Neural cell (in vitro differentiated cells): ENCODE measurements around the gene NELL2. TPM values are rescaled to one million over a fixed set of nuclear protein-coding genes. Genes with fewer than 3 reads are reported as not detected.
A peak's percentile ranks its signal among the peaks of the same experiment; 100 is the strongest.

Experiments
- H2AFZ ChIP-seq: fragments of 200-600, 300-800 bp; sonication (generic), shearing (Covaris generic); 2 replicates; pipeline ENCODE4 v1.6.0; 2014; ENCODE audit warnings: low read depth, mild to moderate bottlenecking, antibody characterized with exemption, low read length, moderate library complexity
- H3F3A ChIP-seq: fragments of 200-600 bp; shearing (Covaris generic); 2 replicates; pipeline ENCODE4 v1.6.1; 2016; ENCODE audit warnings: mild to moderate bottlenecking, moderate library complexity, mixed read lengths, antibody characterized with exemption, low read length; ENCODE audit not compliant: insufficient read depth, poor library complexity, severe bottlenecking
- H3K27ac ChIP-seq: fragments of 200-600, 300-800 bp; sonication (generic), shearing (Covaris generic); 2 replicates; pipeline ENCODE4 v1.5.1; 2014; ENCODE audit warnings: mild to moderate bottlenecking, low read length, moderate library complexity
- H3K27me3 ChIP-seq: fragments of 300-800, 200-600 bp; sonication (generic), shearing (Covaris generic); 2 replicates; pipeline ENCODE4 v1.6.0; 2014; ENCODE audit warnings: mild to moderate bottlenecking, low read depth, low read length, moderate library complexity; ENCODE audit not compliant: insufficient read depth
- H3K36me3 ChIP-seq: fragments of 300-800, 200-600 bp; sonication (generic), shearing (Covaris generic); 2 replicates; pipeline ENCODE4 v1.5.1; 2014; ENCODE audit warnings: mild to moderate bottlenecking, antibody characterized with exemption, low read length, moderate library complexity; ENCODE audit not compliant: insufficient read depth
- H3K4me2 ChIP-seq: fragments of 300-800, 200-600 bp; sonication (generic), shearing (Covaris generic); 2 replicates; pipeline ENCODE4 v1.6.0; 2014; ENCODE audit warnings: mild to moderate bottlenecking, low read length
- H3K4me3 ChIP-seq: fragments of 300-800, 200-600 bp; sonication (generic), shearing (Covaris generic); 2 replicates; pipeline ENCODE4 v1.5.1; 2014; ENCODE audit warnings: mild to moderate bottlenecking, low read length, moderate library complexity
- H3K79me2 ChIP-seq: fragments of 200-600 bp; shearing (Covaris generic); replicated peaks from 2 replicates; pipeline ENCODE4 v1.6.0; 2014; ENCODE audit warnings: mild to moderate bottlenecking, low read length, moderate library complexity; ENCODE audit not compliant: insufficient read depth
- H3K9ac ChIP-seq: fragments of 300-800, 200-600 bp; sonication (generic), shearing (Covaris generic); 2 replicates; pipeline ENCODE4 v1.6.1; 2016; ENCODE audit warnings: mild to moderate bottlenecking, low read length, mixed read lengths
- H3K9me2 ChIP-seq: fragments of 200-600 bp; shearing (Covaris generic); 2 replicates; pipeline ENCODE4 v1.6.1; 2016; ENCODE audit warnings: mild to moderate bottlenecking, low read length, mixed read lengths; ENCODE audit not compliant: insufficient read depth
- H3K9me3 ChIP-seq: fragments of 200-600, 300-800 bp; sonication (generic), shearing (Covaris generic); 2 replicates; pipeline ENCODE4 v1.6.1; 2016; ENCODE audit warnings: mild to moderate bottlenecking, mixed run types, low read length, moderate library complexity, mixed read lengths
- H4K20me1 ChIP-seq: fragments of 200-600 bp; shearing (Covaris generic); 2 replicates; pipeline ENCODE4 v1.6.1; 2016; ENCODE audit warnings: mild to moderate bottlenecking, mixed run types; ENCODE audit not compliant: insufficient read depth
- CTCF ChIP-seq: fragments of 450-650 bp; IDR thresholded peaks from 2 replicates; pipeline ENCODE4 v1.5.1; 2014; ENCODE audit warnings: antibody characterized with exemption, mild to moderate bottlenecking, moderate library complexity; ENCODE audit not compliant: poor library complexity, severe bottlenecking
- EP300 ChIP-seq: fragments of 450-650 bp; conservative IDR thresholded peaks from 2 replicates; pipeline ENCODE4 v1.6.1; 2014; ENCODE audit warnings: antibody characterized with exemption, mild to moderate bottlenecking, moderate library complexity; ENCODE audit not compliant: poor library complexity, severe bottlenecking
- EZH2 ChIP-seq: fragments of 200-600, 300-800 bp; shearing (Covaris generic), sonication (generic); IDR thresholded peaks from 2 replicates; pipeline ENCODE4 v1.6.1; 2014; ENCODE audit warnings: antibody characterized with exemption, low read length, borderline replicate concordance, mild to moderate bottlenecking; ENCODE audit not compliant: insufficient read depth, poor library complexity, severe bottlenecking
- MXI1 ChIP-seq: fragments of 450-650 bp; conservative IDR thresholded peaks from 2 replicates; pipeline ENCODE4 v1.6.1; 2014; ENCODE audit warnings: antibody characterized with exemption, mild to moderate bottlenecking; ENCODE audit not compliant: poor library complexity, severe bottlenecking
- POLR2AphosphoS5 ChIP-seq: IDR thresholded peaks from 2 replicates; pipeline ENCODE4 v1.6.1; 2012
- RAD21 ChIP-seq: fragments of 450-650 bp; conservative IDR thresholded peaks from 2 replicates; pipeline ENCODE4 v1.6.1; 2014; ENCODE audit warnings: antibody characterized with exemption, mild to moderate bottlenecking, moderate library complexity
- SMC3 ChIP-seq: fragments of 450-650 bp; conservative IDR thresholded peaks from 2 replicates; pipeline ENCODE4 v1.6.1; 2014; ENCODE audit warnings: antibody characterized with exemption, mild to moderate bottlenecking, moderate library complexity; ENCODE audit not compliant: poor library complexity
- TAF1 ChIP-seq: IDR thresholded peaks from 2 replicates; pipeline ENCODE4 v1.6.1; 2012; ENCODE audit warnings: low read depth
- polyA plus RNA-seq: library from polyadenylated mRNA; depleted of rRNA; stranded (reverse); fragments of >200 nt; gene quantifications from 2 replicates; pipeline ENCODE4 v1.2.3, GENCODE V29; 2014
- TF ChIP-seq, protein P1 (sequence below): IDR thresholded peaks from 2 replicates; pipeline ENCODE4 v1.6.1; 2012; ENCODE audit warnings: borderline replicate concordance

The NELL2 gene
- polyA plus RNA-seq, 1 donor from 2014 or later: 41.8 TPM

- peak overlapping the region; percentile 80 for H3K4me3 ChIP-seq
- peak overlapping the region; percentile 70 for H3K9ac ChIP-seq
- peaks cover 4% of the 10 kb centered on the region for H3F3A ChIP-seq
- H3K27me3 ChIP-seq: peaks cover 18% of the 10 kb centered on the region
- peak overlapping the region; percentile 74 for H3K4me2 ChIP-seq
- TF ChIP-seq TAF1 (no peak), MXI1 (peak; percentile 23)
- TF ChIP-seq, protein P1, sequence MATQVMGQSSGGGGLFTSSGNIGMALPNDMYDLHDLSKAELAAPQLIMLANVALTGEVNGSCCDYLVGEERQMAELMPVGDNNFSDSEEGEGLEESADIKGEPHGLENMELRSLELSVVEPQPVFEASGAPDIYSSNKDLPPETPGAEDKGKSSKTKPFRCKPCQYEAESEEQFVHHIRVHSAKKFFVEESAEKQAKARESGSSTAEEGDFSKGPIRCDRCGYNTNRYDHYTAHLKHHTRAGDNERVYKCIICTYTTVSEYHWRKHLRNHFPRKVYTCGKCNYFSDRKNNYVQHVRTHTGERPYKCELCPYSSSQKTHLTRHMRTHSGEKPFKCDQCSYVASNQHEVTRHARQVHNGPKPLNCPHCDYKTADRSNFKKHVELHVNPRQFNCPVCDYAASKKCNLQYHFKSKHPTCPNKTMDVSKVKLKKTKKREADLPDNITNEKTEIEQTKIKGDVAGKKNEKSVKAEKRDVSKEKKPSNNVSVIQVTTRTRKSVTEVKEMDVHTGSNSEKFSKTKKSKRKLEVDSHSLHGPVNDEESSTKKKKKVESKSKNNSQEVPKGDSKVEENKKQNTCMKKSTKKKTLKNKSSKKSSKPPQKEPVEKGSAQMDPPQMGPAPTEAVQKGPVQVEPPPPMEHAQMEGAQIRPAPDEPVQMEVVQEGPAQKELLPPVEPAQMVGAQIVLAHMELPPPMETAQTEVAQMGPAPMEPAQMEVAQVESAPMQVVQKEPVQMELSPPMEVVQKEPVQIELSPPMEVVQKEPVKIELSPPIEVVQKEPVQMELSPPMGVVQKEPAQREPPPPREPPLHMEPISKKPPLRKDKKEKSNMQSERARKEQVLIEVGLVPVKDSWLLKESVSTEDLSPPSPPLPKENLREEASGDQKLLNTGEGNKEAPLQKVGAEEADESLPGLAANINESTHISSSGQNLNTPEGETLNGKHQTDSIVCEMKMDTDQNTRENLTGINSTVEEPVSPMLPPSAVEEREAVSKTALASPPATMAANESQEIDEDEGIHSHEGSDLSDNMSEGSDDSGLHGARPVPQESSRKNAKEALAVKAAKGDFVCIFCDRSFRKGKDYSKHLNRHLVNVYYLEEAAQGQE: no peak
- H4K20me1 ChIP-seq: no peaks in the 10 kb centered on the region
- H3K79me2 ChIP-seq: peaks cover 27% of the 10 kb centered on the region
- H3K9me3 ChIP-seq: peaks cover 2% of the 10 kb centered on the region
- H3K36me3 ChIP-seq: no peaks in the 10 kb centered on the region
- H3K9me2 ChIP-seq: no peaks in the 10 kb centered on the region
- peak overlapping the region; percentile 52 for H2AFZ ChIP-seq
- peak overlapping the region; percentile 30 for H3K27ac ChIP-seq
Observed at GRCh38 chr12:44875417-44875953, 630 bp downstream of the NELL2 start.

DNA sequence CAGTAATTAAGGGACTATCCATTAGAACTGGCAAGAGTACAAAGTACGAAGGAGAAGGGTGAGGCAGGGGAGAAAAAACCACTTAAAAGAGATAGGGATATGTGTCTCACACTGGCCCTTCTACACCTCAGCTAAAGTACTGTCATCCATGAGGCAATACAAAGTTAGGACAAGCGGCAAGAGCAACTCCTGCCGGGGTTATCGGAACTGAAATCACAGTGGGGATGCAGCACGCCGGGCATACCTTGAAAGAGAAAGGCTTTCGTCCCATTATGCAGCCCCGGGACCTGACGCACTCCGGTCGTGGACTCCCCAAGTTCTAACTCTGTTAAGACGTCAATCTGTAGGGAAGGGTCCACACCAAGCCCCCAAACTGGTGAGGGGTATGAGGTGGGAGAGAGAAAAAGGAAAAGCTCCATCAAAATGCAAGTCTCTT, 1.1 kb downstream of the NELL2 start:
- H3K9me3 ChIP-seq: peaks cover 3% of the 10 kb centered on the region
- H3K27ac ChIP-seq: no peak overlapping the region
- H3K9ac ChIP-seq: peak overlapping the region; percentile 70
- no peaks in the 10 kb centered on the region for H4K20me1 ChIP-seq
- H3K79me2 ChIP-seq: peaks cover 27% of the 10 kb centered on the region
- peak overlapping the region; percentile 74 for H3K4me2 ChIP-seq
- peaks cover 18% of the 10 kb centered on the region for H3K27me3 ChIP-seq
- TF ChIP-seq POLR2AphosphoS5 (no peak), SMC3 (no peak), CTCF (no peak), RAD21 (no peak), EZH2 (no peak), EP300 (no peak), MXI1 (no peak), TAF1 (no peak)
- TF ChIP-seq, protein P1: no peak
- peak overlapping the region; percentile 80 for H3K4me3 ChIP-seq
- H2AFZ ChIP-seq: peak overlapping the region; percentile 52
- H3K9me2 ChIP-seq: no peaks in the 10 kb centered on the region
- H3K36me3 ChIP-seq: no peaks in the 10 kb centered on the region
- peaks cover 4% of the 10 kb centered on the region for H3F3A ChIP-seq
